HG03469 (cell line): Measurements from ENCODE around the gene CPN2.

Experiments used
- ATAC-seq: cut with Tn5 transposase; IDR thresholded peaks from one replicate; pipeline ENCODE4 v1.9.1; 2021; ENCODE audit warnings: mild to moderate bottlenecking, moderate library complexity, moderate number of reproducible peaks; ENCODE audit not compliant: unreplicated experiment

The CPN2 gene

DNA sequence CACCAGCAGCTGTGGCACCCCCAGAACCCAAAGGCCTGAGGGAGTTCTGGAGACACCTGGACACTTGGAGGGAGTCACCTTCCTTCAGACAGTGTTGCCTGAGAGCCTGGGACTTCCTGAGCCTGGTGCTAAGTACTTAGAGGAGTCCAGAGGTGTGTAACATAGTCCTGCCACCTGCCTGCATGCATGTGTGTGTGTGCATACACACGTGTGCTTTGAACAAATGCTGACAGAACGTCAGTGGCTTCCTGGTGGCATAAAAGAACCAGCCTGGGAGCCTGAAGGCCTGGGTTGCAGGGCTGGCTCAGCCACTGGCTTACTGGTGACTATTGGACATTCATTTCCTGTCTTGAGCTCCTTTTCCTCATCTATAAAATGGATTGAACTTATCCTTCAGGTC is 3.2 kb upstream of the CPN2 start:
- no peak for ATAC-seq

DNA sequence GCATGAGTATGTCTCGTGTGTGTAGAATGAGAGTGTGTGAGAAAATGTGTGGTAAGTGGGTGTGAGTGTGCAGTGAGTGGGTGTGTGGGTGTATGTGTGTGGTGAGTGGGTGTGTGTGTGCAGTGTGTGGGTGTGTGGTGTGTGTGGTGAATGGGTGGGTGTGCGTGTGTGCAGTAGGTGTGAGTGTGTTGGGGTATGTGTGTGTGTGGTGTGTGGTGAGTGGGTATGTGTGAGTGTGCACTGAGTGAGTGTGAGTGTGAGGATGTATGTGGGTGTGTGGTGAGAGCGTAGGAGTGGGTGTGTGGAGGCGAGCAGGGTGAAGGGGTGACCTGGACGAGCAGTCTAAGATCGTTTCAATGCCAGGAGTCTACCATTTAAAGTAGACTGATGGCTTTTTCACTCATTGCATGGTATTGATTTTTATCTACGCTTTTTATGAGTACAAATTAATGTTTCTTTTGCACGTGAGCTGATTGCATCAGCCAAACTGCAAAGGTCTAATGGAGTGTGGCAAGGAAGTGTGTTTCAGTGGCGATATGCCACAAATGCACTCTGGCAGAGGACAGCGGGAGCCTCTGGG is 1.6 kb upstream of the CPN2 start:
- no peak for ATAC-seq

- no peak for ATAC-seq
Observed at GRCh38 chr3:194351952-194352536, 916 bp upstream of the CPN2 start.

DNA sequence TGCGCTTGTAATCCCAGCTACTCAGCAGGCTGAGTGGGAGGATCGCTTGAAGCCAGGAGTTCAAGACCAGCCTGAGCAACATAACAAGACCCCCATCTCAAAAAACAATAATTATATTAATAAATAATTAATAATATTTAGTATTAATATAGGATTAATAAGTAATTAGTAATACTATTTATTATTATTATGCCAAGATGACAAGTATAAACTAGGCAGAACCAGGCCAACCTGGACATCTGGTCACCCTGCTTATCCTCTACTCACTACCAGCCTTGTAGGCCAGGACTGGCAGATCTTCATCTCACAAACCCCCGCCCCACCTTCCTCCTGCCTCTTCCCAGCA is 429 bp downstream of the CPN2 start:
- no peak for ATAC-seq

DNA sequence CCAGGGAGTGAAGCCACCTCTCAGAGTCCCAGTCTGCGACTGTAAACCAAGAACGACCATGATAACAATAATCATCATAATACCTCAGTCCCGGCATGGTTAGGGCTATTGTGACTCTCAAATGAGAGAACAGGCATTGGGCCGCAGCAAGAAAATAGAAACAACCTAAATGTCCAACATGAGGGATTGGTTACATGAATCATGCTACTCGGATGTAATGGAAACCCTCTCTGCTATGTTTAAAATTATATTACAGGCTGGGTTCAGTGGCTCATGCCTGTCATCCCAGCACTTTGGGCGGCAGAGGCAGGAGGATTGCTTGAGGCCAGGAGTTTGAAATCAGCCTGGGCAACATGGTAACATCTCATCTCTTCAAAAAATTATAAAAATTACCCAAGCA is 2.8 kb downstream of the CPN2 start:
- no peak for ATAC-seq

GRCh38 chr3:194346621-194347020 is 4.5 kb downstream of the CPN2 start:
- no peak for ATAC-seq

- no peak for ATAC-seq
Observed at GRCh38 chr3:194346035-194346434, 5.1 kb downstream of the CPN2 start.

DNA sequence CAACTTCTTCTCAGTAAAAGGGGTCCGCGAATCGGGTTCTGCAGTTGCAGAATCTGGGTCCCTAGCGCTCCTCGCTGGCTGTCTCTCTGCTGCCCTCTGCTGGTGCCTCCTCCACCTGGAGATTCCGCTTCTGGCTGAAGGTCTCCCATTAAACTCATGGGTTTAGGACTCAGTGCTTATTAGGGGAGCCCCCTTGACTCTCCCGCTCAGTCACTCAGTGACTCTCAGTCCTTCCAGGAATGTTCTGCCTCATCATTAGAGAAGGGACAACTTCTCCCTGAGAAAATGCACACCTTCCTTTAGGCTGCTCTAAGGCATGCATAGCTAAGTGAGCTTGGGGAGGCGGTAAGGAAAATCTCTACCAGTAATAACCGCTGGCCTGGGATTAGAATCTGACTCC is 7.1 kb downstream of the CPN2 start:
- no peak for ATAC-seq

GRCh38 chr3:194343561-194343893 is 7.6 kb downstream of the CPN2 start:
- no peak for ATAC-seq

GRCh38 chr3:194342861-194343560 is 8.1 kb downstream of the CPN2 start:
- no peak for ATAC-seq

GRCh38 chr3:194340757-194341400 is 10.2 kb downstream of the CPN2 start:
- no peak for ATAC-seq

DNA sequence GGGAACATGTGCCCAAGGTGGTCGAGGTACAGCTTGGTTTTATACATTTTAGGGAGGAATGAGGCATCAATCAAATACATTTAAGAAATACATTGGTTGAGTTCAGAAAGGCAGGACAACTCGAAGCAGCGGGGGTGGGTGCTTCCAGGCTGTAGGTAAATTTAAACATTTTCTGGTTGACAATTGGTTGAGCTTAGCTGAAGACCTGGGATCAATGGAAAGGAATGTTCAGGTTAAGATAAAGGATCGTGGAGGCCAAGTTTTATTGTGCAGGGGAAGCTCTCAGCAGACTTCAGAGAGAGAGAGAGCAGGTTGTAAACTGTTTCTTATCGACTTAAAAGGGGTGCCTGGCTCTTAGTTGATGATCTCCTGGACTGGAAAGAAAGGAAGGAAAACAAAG is 11.3 kb downstream of the CPN2 start:
- ATAC-seq: no peak

- ATAC-seq: no peak
Observed at GRCh38 chr3:194339356-194339755, 11.8 kb downstream of the CPN2 start.

DNA sequence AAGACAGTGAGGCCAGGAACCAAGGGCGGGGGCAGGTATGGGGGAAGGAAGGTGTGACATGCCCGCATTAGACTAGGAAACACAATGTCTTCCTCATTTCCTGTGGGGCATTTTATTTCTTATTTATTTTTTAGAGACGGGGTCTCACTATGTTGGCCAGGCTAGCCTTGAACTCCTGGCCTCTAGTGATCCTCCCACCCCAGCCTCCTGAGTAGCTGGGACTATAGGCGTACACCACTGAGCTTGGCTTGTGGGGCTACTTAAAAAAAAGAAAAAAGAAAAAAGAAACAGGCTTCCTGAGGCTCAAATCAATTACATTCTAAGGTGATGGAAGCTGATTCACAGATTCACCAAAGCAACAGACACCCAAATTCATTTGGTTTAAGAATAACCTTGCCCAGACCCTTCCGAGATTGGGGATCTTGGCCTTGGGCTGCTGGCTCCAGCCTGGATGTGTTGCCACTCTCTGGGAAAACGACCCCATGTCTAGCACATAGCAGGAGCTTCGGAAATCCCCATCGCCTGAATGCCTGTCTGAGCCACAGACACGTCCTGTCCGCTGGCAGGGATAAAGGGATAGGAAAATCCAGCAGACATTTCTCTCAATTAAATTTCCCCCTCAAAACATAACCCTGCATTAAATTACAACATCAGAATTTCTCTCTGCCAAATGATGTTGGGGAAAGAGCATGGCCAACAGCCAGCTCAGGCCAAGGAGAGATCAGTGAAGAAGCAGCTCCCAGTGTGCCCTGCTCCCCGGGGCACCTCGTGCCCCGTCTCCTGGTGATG is 13.0 kb downstream of the CPN2 start:
- ATAC-seq: no peak

GRCh38 chr3:194336601-194337355 is 14.3 kb downstream of the CPN2 start:
- ATAC-seq: no peak

GRCh38 chr3:194333981-194334320 is 17.2 kb downstream of the CPN2 start:
- ATAC-seq: no peak

DNA sequence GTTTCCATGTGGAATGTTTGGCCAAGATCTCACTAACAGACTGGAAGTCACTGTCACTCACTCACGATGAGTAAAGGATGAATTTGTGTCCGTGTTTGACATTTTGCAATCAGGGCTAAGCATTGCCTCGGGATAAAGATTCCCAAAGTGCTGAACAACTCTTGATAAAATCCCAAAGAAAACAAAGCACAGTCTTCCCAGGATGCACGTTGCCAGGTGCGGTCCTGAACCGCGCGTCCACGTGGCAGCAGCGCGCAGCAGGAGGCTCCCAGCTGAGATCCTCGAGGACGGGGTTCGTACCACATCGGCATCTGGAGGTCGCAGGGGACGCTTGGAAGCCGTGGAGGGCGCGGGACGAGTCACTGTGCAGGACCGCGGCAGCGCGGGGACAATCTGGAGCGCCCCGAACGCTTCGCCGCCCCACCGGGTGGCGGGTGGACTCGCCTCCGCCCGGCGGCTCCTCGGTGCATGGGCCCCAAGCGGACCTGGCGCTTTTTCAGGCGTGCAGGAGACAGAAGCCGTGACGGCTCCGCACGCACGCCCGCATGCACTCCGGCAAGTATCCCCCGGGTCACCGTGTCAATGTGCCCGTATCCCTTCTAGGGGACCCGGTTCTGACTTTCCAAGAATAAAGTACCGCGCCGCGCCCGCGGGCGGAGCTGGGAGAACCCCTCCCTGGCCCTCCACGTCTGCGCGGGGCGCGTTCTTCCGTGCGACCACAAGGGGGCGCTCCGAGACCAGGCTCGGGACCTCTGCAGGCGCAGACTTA is 17.7 kb downstream of the CPN2 start:
- peak; percentile 81 for ATAC-seq

- no peak for ATAC-seq
Observed at GRCh38 chr3:194332858-194333211, 18.3 kb downstream of the CPN2 start.

- ATAC-seq: no peak
Observed at GRCh38 chr3:194330579-194330978, 20.5 kb downstream of the CPN2 start.

GRCh38 chr3:194330160-194330559 is 21.0 kb downstream of the CPN2 start:
- no peak for ATAC-seq
